Measurements from ENCODE around the gene EXOC4. TPM values are rescaled to one million over a fixed set of nuclear protein-coding genes. Genes with fewer than 3 reads are reported as not detected.

EXOC4 gene
- total RNA-seq, 2 donors from 2014 or later, result 48.9 to 102 TPM

DNA sequence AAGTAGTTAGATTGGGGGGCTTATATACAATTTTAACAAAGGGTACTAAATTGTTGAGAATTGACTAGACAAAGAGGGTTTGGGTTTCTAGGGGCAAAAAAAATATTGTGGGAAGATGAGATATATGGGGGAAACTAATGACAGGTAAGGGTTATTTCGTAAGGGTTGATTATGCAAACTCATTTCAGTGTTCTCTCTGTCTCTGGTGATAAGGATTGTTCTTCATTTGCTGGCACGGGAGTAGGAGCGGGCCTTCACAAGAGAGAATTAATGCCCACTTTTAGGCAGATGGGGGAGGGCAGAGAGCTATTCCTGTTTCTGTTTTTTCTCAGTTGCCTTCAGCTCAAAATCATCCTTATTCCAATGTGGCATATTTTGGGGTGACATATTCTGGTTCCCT is 258.4 kb downstream of the EXOC4 start:
- H3K9me3 ChIP-seq, result no peaks in the 10 kb centered on the region
- WGBS, result 96% methylated on average over 3 of the region's 3 CpGs
- TF ChIP-seq, protein P1, sequence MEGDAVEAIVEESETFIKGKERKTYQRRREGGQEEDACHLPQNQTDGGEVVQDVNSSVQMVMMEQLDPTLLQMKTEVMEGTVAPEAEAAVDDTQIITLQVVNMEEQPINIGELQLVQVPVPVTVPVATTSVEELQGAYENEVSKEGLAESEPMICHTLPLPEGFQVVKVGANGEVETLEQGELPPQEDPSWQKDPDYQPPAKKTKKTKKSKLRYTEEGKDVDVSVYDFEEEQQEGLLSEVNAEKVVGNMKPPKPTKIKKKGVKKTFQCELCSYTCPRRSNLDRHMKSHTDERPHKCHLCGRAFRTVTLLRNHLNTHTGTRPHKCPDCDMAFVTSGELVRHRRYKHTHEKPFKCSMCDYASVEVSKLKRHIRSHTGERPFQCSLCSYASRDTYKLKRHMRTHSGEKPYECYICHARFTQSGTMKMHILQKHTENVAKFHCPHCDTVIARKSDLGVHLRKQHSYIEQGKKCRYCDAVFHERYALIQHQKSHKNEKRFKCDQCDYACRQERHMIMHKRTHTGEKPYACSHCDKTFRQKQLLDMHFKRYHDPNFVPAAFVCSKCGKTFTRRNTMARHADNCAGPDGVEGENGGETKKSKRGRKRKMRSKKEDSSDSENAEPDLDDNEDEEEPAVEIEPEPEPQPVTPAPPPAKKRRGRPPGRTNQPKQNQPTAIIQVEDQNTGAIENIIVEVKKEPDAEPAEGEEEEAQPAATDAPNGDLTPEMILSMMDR (IDR thresholded peaks at IDR 0.05), result no peak
- no peak for TF ChIP-seq POLR2AphosphoS5 (IDR thresholded peaks at IDR 0.05)
- no peak for TF ChIP-seq POLR2A (IDR thresholded peaks at IDR 0.05)
- H3K27ac ChIP-seq, result no peak overlapping the region
- no peak for DNase-seq (ENCODE audit: low spot score)
- H3K27me3 ChIP-seq (replicated peaks; ENCODE audit: insufficient read depth), result no peaks in the 10 kb centered on the region
- intact Hi-C loops (cut with DNase I), result no loop called here
- no peaks in the 10 kb centered on the region for H3K4me1 ChIP-seq (replicated peaks)
- H3K36me3 ChIP-seq, result no peaks in the 10 kb centered on the region
- H3K4me3 ChIP-seq, result no peak overlapping the region

DNA sequence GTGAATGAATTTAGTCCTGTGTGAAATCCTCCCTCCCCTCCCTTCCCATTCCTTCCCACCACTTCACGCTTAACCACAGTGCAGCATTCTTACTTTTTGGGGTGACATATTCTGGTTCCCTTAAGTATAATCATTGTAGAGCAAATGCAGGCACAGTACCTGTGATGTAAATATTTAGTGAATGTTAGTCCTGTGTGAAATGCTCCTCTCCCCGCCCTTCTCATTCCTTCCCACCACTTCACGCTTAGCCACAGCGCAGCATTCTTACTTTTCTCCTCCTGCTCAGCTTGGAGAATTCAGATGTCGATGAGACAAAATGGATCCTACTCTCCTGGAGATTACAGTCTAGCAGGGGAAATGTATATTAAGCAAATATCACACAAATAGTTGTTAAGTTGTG is 258.8 kb downstream of the EXOC4 start:
- Histone ChIP-seq H3K27ac (no peak overlapping the region), H3K36me3 (no peaks in the 10 kb centered on the region), H3K9me3 (no peaks in the 10 kb centered on the region), H3K4me3 (no peak overlapping the region), H3K4me1 (replicated peaks) (no peaks in the 10 kb centered on the region), H3K27me3 (replicated peaks; ENCODE audit: insufficient read depth) (no peaks in the 10 kb centered on the region)
- WGBS, result 96% methylated on average over 5 of the region's 5 CpGs
- intact Hi-C loops (cut with DNase I), result no loop called here
- TF ChIP-seq, protein P1 (IDR thresholded peaks at IDR 0.05), result no peak
- TF ChIP-seq POLR2AphosphoS5 (IDR thresholded peaks at IDR 0.05) (no peak), POLR2A (IDR thresholded peaks at IDR 0.05) (no peak)
- no peak for DNase-seq (ENCODE audit: low spot score)

DNA sequence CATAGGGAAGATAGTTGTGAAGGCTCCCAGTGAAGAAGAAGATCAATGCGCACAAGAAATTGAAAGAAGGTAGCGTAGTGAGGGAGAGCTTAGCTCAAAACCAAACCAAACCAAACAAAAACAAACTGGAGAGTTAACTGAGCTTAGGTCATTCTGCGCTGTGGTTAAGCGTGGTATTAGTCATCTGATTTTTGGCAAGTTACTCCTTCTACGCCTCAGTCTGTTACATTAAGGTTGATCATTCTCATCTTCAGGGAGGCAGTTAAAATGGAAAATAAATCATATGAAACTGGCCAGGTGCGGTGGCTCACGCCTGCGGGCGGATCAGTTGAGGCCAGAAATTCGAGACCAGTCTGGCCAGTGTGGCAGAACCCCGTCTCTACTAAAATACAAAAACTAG is 259.7 kb downstream of the EXOC4 start:
- WGBS, result 92% methylated on average over 11 of the region's 11 CpGs

DNA sequence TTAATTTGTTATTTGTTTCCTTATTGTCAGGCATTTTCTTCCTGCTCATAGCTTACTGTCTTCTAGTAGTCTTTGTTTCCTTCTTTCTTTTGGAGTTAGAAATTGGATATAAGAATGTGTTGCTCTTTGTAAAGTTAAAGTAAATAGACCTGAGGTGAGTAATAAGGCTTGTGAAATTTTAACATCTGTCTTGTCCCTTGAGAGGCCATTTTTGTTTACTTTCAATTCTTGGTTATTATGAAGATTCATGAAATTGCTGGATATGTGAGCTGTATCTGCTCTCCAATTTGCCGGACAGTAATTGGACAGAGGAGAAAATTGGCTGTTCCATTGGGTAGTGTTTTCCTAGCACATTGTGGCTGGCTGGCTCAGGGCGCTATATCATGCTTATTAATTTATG is 260.7 kb downstream of the EXOC4 start:
- no peak overlapping the region for H3K27ac ChIP-seq
- no peak for DNase-seq (ENCODE audit: low spot score)
- no peaks in the 10 kb centered on the region for H3K27me3 ChIP-seq (replicated peaks; ENCODE audit: insufficient read depth)
- no peak for TF ChIP-seq POLR2A (IDR thresholded peaks at IDR 0.05)
- TF ChIP-seq POLR2AphosphoS5 (IDR thresholded peaks at IDR 0.05), result no peak
- TF ChIP-seq, protein P1 (IDR thresholded peaks at IDR 0.05), result no peak
- intact Hi-C loops (cut with DNase I), result no loop called here
- no peaks in the 10 kb centered on the region for H3K4me1 ChIP-seq (replicated peaks)
- no peaks in the 10 kb centered on the region for H3K36me3 ChIP-seq
- H3K9me3 ChIP-seq, result no peaks in the 10 kb centered on the region
- no peak overlapping the region for H3K4me3 ChIP-seq
- WGBS, result 89% methylated on average over 2 of the region's 2 CpGs

More for the DNA sequence above, 259.7 kb downstream of the EXOC4 start:
- no peak overlapping the region for H3K27ac ChIP-seq
- intact Hi-C loops (cut with DNase I), result no loop called here
- H3K4me3 ChIP-seq, result no peak overlapping the region
- H3K9me3 ChIP-seq, result no peaks in the 10 kb centered on the region
- TF ChIP-seq, protein P1 (IDR thresholded peaks at IDR 0.05), result no peak
- TF ChIP-seq POLR2AphosphoS5 (IDR thresholded peaks at IDR 0.05), result no peak
- no peak for TF ChIP-seq POLR2A (IDR thresholded peaks at IDR 0.05)
- no peaks in the 10 kb centered on the region for H3K27me3 ChIP-seq (replicated peaks; ENCODE audit: insufficient read depth)
- no peak for DNase-seq (ENCODE audit: low spot score)
- H3K36me3 ChIP-seq, result no peaks in the 10 kb centered on the region
- H3K4me1 ChIP-seq (replicated peaks), result no peaks in the 10 kb centered on the region

DNA sequence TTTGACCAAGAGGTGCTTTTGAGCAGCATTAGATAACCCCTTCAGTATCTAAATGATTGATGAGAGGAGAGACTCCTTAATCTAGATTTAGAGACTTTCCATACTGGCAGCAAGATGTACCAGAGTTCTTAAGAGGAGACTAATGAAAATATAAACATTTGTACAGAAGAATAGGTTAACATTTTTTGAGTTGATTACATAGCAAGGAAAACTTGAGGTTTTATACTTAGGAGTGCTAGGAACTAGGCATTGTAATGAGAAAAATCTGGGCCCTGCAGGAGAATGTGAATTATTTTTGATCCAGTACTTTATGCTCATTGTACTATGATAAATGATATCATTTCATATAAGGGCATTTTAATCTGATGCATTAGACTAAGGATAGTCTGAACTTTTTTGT is 261.7 kb downstream of the EXOC4 start:
- Histone ChIP-seq H3K27ac (no peak overlapping the region), H3K36me3 (no peaks in the 10 kb centered on the region), H3K27me3 (replicated peaks; ENCODE audit: insufficient read depth) (no peaks in the 10 kb centered on the region), H3K9me3 (no peaks in the 10 kb centered on the region), H3K4me1 (replicated peaks) (no peaks in the 10 kb centered on the region), H3K4me3 (no peak overlapping the region)
- DNase-seq (ENCODE audit: low spot score), result no peak
- intact Hi-C loops (cut with DNase I), result no loop called here
- TF ChIP-seq POLR2A (IDR thresholded peaks at IDR 0.05) (no peak), POLR2AphosphoS5 (IDR thresholded peaks at IDR 0.05) (no peak)
- TF ChIP-seq, protein P1 (IDR thresholded peaks at IDR 0.05), result no peak
